B cell (primary cell): ENCODE measurements around the gene ADCY7. TPM values are rescaled to one million over a fixed set of nuclear protein-coding genes. Genes with fewer than 3 reads are reported as not detected.
"Not testable (repeated sequence)": the region's sequence is repeated elsewhere in the genome, so short reads cannot be mapped to it uniquely, and the experiment has no call there.

ENCODE experiments used
- ATAC-seq: fragments of 200-7000 bp; cut with Tn5 transposase; one replicate; pipeline ENCODE4 v1.10.0; 2021; ENCODE audit warnings: low read depth, mild to moderate bottlenecking, moderate number of reproducible peaks, moderate library complexity
- CTCF ChIA-PET: fragments of 350-600 bp; sonication (Branson Sonifier 250); formaldehyde crosslinking; loops from one replicate; lab custom pipeline; 2021; ENCODE audit warnings: antibody characterized with exemption, inconsistent platforms; lab: Charles Lee
- POLR2A ChIA-PET: fragments of 350-600 bp; sonication (Branson Sonifier 250); formaldehyde crosslinking; loops from one replicate; lab custom pipeline; 2021; ENCODE audit warnings: antibody characterized with exemption; lab: Charles Lee
- DNase-seq: peaks from one replicate; pipeline ENCODE4 v3.0.0; 2013
- H2AFZ ChIP-seq: 2 replicates; pipeline ENCODE4 v1.6.1; 2012; ENCODE audit warnings: mild to moderate bottlenecking, low read depth, low read length; ENCODE audit not compliant: insufficient read depth, poor library complexity, severe bottlenecking
- H3K27ac ChIP-seq, 2 donors: 1 replicate in 1 of 2; 2 replicates in 1 of 2; pipeline ENCODE4 v1.5.1; 2012 to 2013; ENCODE audit warnings: low read length in 2 of 2, mild to moderate bottlenecking in 2 of 2, moderate library complexity in 1 of 2
- H3K27me3 ChIP-seq, 4 experiments: fragments of 200-600 bp in 1 of 4; sonication (generic) in 1 of 4; replicated peaks in 1 of 4; 1 replicate in 2 of 4; 2 replicates in 2 of 4; pipeline versions ENCODE4 v1.6.1 to v1.7.0; 2013 to 2016; ENCODE audit warnings: low read length in 3 of 4, mild to moderate bottlenecking in 2 of 4, mixed read lengths in 1 of 4, moderate library complexity in 1 of 4; ENCODE audit not compliant: insufficient read depth in 4 of 4, control insufficient read depth in 3 of 4; ENCODE audit errors: control extremely low read depth in 1 of 4
- H3K36me3 ChIP-seq, 2 experiments: replicated peaks in 1 of 2; 1 replicate in 1 of 2; 2 replicates in 1 of 2; pipeline versions ENCODE4 v1.6.1 to v1.7.1; 2013; ENCODE audit warnings: low read length in 1 of 2; ENCODE audit not compliant: insufficient read depth in 2 of 2, control insufficient read depth in 1 of 2; ENCODE audit errors: control extremely low read depth in 1 of 2, extremely low read depth in 1 of 2
- H3K4me1 ChIP-seq, 2 donors: fragments of 200-600 bp in 1 of 2; sonication (generic) in 1 of 2; 1 replicate in 1 of 2; 2 replicates in 1 of 2; pipeline versions ENCODE4 v1.5.1 to v1.6.1; 2013 to 2017; ENCODE audit warnings: low read length in 2 of 2; ENCODE audit not compliant: control insufficient read depth in 2 of 2, insufficient read depth in 2 of 2
- H3K4me2 ChIP-seq: replicated peaks from 2 replicates; pipeline ENCODE3; 2012; ENCODE audit warnings: mild to moderate bottlenecking, low read depth, low read length; ENCODE audit not compliant: poor library complexity, severe bottlenecking
- H3K4me3 ChIP-seq, 5 experiments: fragments of 200-600 bp in 1 of 5; sonication (generic) in 1 of 5; 1 replicate in 3 of 5; 2 replicates in 2 of 5; pipeline versions ENCODE4 v1.5.1 to v1.7.0; 2011 to 2016; ENCODE audit warnings: low read length in 4 of 5, mild to moderate bottlenecking in 4 of 5, low read depth in 2 of 5, control low read depth in 1 of 5, moderate library complexity in 1 of 5; ENCODE audit not compliant: insufficient read depth in 1 of 5; ENCODE audit errors: control extremely low read depth in 1 of 5, extremely low read depth in 1 of 5
- H3K79me2 ChIP-seq: fragments of 200-600 bp; sonication (generic); one replicate; pipeline ENCODE4 v1.6.0; 2016; ENCODE audit warnings: low read length; ENCODE audit not compliant: control insufficient read depth, insufficient read depth
- H3K9ac ChIP-seq: fragments of 200-600 bp; sonication (generic); 2 replicates; pipeline ENCODE4 v1.6.1; 2017; ENCODE audit warnings: mild to moderate bottlenecking, low read length, moderate library complexity
- H3K9me3 ChIP-seq, 3 donors: one replicate each; pipeline versions ENCODE4 v1.6.1 to v1.7.1; 2013; ENCODE audit warnings: low read length in 2 of 3; ENCODE audit not compliant: control insufficient read depth in 2 of 3, insufficient read depth in 1 of 3; ENCODE audit errors: control extremely low read depth in 1 of 3
- H4K20me1 ChIP-seq: 2 replicates; pipeline ENCODE4 v1.6.0; 2012; ENCODE audit warnings: mild to moderate bottlenecking, low read length; ENCODE audit not compliant: insufficient read depth, control insufficient read depth, poor library complexity, severe bottlenecking
- H3K27ac Mint-ChIP-seq: one replicate; pipeline ENCODE4 v1.8.0; 2021; ENCODE audit warnings: mixed read lengths
- H3K27me3 Mint-ChIP-seq: one replicate; pipeline ENCODE4 v1.8.0; 2021; ENCODE audit warnings: mixed read lengths
- H3K4me1 Mint-ChIP-seq: one replicate; pipeline ENCODE4 v1.8.0; 2021; ENCODE audit warnings: mixed read lengths
- H3K4me3 Mint-ChIP-seq: one replicate; pipeline ENCODE4 v1.8.0; 2021; ENCODE audit warnings: mixed read lengths
- H3K9me3 Mint-ChIP-seq: one replicate; pipeline ENCODE4 v1.8.0; 2022; ENCODE audit warnings: mixed read lengths; ENCODE audit not compliant: insufficient read depth
- EZH2 ChIP-seq: IDR thresholded peaks from 2 replicates; pipeline ENCODE4 v1.6.1; 2012; ENCODE audit warnings: borderline replicate concordance, low read depth, mild to moderate bottlenecking, moderate library complexity, low read length; ENCODE audit not compliant: insufficient read depth, poor library complexity, severe bottlenecking
- WGBS: methylation state at CpG from one replicate; pipeline ENCODE4 v1.1.5; 2013; ENCODE audit warnings: missing lambda C conversion rate; ENCODE audit not compliant: insufficient coverage; 5-methylcytosine and 5-hydroxymethylcytosine counted together
- intact Hi-C: fragments of 100-400 bp; cut with micrococcal nuclease; formaldehyde crosslinking; loops from one replicate; pipeline ENCODE4 v1.10.0; 2022
- polyA plus RNA-seq: library from polyadenylated mRNA; depleted of rRNA; stranded (reverse); fragments of >200 nt; gene quantifications from 2 replicates; pipeline ENCODE4 v1.2.3, GENCODE V29; 2012
- total RNA-seq, 2 donors: library from RNA; stranded (reverse); fragments of 120-200 nt in 1 of 2; gene quantifications; 1 replicate in 1 of 2; 2 replicates in 1 of 2; pipeline versions ENCODE4 v1.2.3 to v1.2.4, GENCODE V29; 2013 to 2022
- TF ChIP-seq, protein P1 (sequence below): fragments of 200-600 bp; IDR thresholded peaks from one replicate; pipeline ENCODE4 v1.8.0; 2022; ENCODE audit warnings: antibody characterized with exemption, mild to moderate bottlenecking

Gene ADCY7
- total and polyA plus RNA-seq, 2 donors (not counting 1 experiment from before 2014, with no cell fraction given): 78.4 to 207 TPM

DNA sequence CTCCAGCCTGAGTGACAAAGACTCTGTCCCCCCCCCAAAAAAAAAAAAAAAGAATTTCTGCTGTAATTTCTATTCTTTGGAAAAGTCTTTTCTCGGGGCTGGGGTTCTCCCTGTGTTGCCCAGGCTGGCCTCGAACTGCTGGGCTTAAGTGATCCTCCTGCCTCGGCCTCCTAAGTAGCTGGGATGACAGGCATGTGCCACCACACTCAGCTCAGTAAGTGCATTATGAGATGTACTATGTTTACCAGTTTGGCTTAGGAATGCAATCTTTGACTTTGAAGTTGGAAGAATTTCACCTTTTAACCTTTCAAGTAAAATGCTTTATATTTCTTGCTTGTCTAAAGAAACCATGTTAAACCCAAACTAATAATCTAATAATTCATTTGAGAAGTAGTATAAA is 28.0 kb upstream of the ADCY7 start:
- H3K4me1 Mint-ChIP-seq: no peaks in the 10 kb centered on the region
- POLR2A ChIA-PET: no interaction called here
- intact Hi-C loops: no loop called here
- no peaks in the 10 kb centered on the region for H3K27me3 Mint-ChIP-seq
- Histone ChIP-seq H3K27ac (no peak overlapping the region), H4K20me1 (no peaks in the 10 kb centered on the region), H3K4me2 (no peak overlapping the region), H3K36me3 (no peaks in the 10 kb centered on the region), H3K9ac (no peak overlapping the region), H3K79me2 (no peaks in the 10 kb centered on the region), H3K27me3 (no peaks in the 10 kb centered on the region), H2AFZ (no peak overlapping the region), H3K9me3 (no peaks in the 10 kb centered on the region), H3K4me3 (no peak overlapping the region), H3K4me1 (no peaks in the 10 kb centered on the region)
- DNase-seq: no peak
- H3K27ac Mint-ChIP-seq: no peak overlapping the region
- ATAC-seq: no peak
- no peaks in the 10 kb centered on the region for H3K9me3 Mint-ChIP-seq
- CTCF ChIA-PET: interaction anchor here (0.7 kb wide), 1 partner anchor 112 kb away, joined by 3 read pairs; no protein-coding TSS in a partner anchor
- H3K4me3 Mint-ChIP-seq: no peak overlapping the region
- 90% methylated on average over 2 of the region's 3 CpGs for WGBS
- TF ChIP-seq, protein P1, sequence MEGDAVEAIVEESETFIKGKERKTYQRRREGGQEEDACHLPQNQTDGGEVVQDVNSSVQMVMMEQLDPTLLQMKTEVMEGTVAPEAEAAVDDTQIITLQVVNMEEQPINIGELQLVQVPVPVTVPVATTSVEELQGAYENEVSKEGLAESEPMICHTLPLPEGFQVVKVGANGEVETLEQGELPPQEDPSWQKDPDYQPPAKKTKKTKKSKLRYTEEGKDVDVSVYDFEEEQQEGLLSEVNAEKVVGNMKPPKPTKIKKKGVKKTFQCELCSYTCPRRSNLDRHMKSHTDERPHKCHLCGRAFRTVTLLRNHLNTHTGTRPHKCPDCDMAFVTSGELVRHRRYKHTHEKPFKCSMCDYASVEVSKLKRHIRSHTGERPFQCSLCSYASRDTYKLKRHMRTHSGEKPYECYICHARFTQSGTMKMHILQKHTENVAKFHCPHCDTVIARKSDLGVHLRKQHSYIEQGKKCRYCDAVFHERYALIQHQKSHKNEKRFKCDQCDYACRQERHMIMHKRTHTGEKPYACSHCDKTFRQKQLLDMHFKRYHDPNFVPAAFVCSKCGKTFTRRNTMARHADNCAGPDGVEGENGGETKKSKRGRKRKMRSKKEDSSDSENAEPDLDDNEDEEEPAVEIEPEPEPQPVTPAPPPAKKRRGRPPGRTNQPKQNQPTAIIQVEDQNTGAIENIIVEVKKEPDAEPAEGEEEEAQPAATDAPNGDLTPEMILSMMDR: no peak
- TF ChIP-seq EZH2: no peak

DNA sequence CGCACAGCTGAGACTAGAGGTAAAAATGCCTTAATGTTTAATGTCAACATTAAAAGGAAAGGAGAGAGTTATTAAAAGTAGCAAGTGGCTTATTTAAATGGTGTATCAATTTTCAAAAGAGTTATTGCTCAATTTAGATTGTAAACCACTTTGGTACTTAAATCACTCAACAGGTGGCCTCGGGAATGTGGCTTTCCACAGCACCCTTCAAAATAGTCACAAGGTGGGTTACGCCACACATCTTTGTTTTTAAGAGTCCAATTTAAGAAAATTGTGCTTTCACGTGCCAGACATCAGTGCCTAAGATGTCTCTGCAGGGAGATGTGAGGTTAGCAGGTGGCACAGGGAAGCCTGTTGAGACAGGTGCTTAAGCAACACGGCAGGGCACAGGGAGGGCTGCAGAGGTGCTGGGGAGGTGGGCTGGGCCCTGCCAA is 27.5 kb upstream of the ADCY7 start:
- H2AFZ ChIP-seq: no peak overlapping the region
- H3K4me2 ChIP-seq: no peak overlapping the region
- no peak overlapping the region for H3K27ac ChIP-seq
- H3K4me1 Mint-ChIP-seq: no peaks in the 10 kb centered on the region
- ATAC-seq (no peak), DNase-seq (no peak)
- ChIA-PET CTCF (interaction anchor here (0.7 kb wide), 1 partner anchor 112 kb away, joined by 3 read pairs; no protein-coding TSS in a partner anchor), POLR2A (no interaction called here)
- no peak overlapping the region for H3K4me3 Mint-ChIP-seq
- H3K4me1 ChIP-seq: no peaks in the 10 kb centered on the region
- 75% methylated on average over 5 of the region's 5 CpGs for WGBS
- H3K9me3 Mint-ChIP-seq: no peaks in the 10 kb centered on the region
- H3K9me3 ChIP-seq: no peaks in the 10 kb centered on the region
- TF ChIP-seq EZH2: no peak
- TF ChIP-seq, protein P1: no peak
- no peaks in the 10 kb centered on the region for H4K20me1 ChIP-seq
- H3K4me3 ChIP-seq: no peak overlapping the region
- no peaks in the 10 kb centered on the region for H3K36me3 ChIP-seq
- H3K79me2 ChIP-seq: no peaks in the 10 kb centered on the region
- intact Hi-C loops: no loop called here
- H3K27me3 Mint-ChIP-seq: no peaks in the 10 kb centered on the region
- no peak overlapping the region for H3K9ac ChIP-seq
- H3K27ac Mint-ChIP-seq: no peak overlapping the region
- no peaks in the 10 kb centered on the region for H3K27me3 ChIP-seq

DNA sequence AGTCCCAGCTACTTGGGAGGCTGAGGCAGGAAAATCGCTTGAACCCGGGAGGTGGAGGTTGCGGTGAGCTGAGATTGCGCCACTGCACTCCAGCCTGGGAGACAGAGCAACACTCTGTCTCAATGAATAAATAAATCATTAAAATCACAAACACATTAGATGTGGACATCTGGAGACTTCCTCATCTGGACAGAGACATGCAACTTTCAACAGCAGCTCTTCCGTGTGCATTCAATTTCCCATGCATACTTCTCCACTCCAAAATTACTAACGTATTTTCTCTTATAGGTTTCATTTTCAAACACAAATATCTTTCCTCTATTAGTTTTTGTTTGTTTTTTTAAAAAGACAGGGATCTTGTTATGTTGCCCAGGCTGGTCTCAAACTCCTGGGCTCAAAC is 23.3 kb upstream of the ADCY7 start:
- Histone ChIP-seq H3K4me1 (peaks cover 6 to 15% of the 10 kb centered on the region in 2 donors), H3K27me3 (peaks cover 0 to 11% (median 4%) of the 10 kb centered on the region in 4 experiments)
- H3K9ac ChIP-seq, H4K20me1 ChIP-seq, POLR2A ChIA-PET, H3K27ac ChIP-seq, H3K4me3 ChIP-seq, H3K36me3 ChIP-seq, H3K27ac Mint-ChIP-seq, H3K9me3 ChIP-seq, H2AFZ ChIP-seq, H3K27me3 Mint-ChIP-seq, H3K4me2 ChIP-seq, H3K9me3 Mint-ChIP-seq, H3K4me3 Mint-ChIP-seq, intact Hi-C loops, DNase-seq, H3K79me2 ChIP-seq, ATAC-seq: not testable (repeated sequence)
- WGBS: no CpG with 5 or more reads among the region's 6 CpGs
- CTCF ChIA-PET: interaction anchor here (2.5 kb wide), 1 partner anchor 111 kb away, joined by 6 read pairs; no protein-coding TSS in a partner anchor
- peaks cover 11% of the 10 kb centered on the region for H3K4me1 Mint-ChIP-seq
